Measurements from ENCODE around the gene BCAR3. TPM values are rescaled to one million over a fixed set of nuclear protein-coding genes. Genes with fewer than 3 reads are reported as not detected.
A peak's percentile ranks its signal among the peaks of the same experiment; 100 is the strongest.

Gene BCAR3
- polyA plus RNA-seq, 2 of the 4 experiments (the other 2 are of a cell fraction): 31.6 to 33.4 TPM

GRCh38 chr1:93532780-93533378 lies 148.8 kb downstream of the BCAR3 start:
- H3K27ac ChIP-seq: no peak overlapping the region
- H3K4me1 ChIP-seq: peaks cover 6% of the 10 kb centered on the region; the same call in 1 of the 3 replicates
- H3K9me3 ChIP-seq: no peaks in the 10 kb centered on the region
- ChIA-PET POLR2A (no interaction called here), CTCF (interaction anchor here (0.6 to 1.4 kb wide), 2 partner anchors 20 to 97 kb away, joined by 3 read pairs; no protein-coding TSS in a partner anchor)
- no peak overlapping the region for H3K4me3 ChIP-seq
- DNase-seq (ENCODE audit: low read depth in 1 of 2, low spot score in 1 of 2) (no peak), FAIRE-seq (no peak), ATAC-seq (no peak)
- H3K4me2 ChIP-seq: no peak overlapping the region
- 96% methylated on average over 3 of the region's 3 CpGs for WGBS (ENCODE audit: missing lambda C conversion rate)
- TF ChIP-seq FOSB (CRISPR knock-in tag; IDR thresholded peaks at IDR 0.05) (no peak), ATOH8 (CRISPR knock-in tag; IDR thresholded peaks at IDR 0.05; ENCODE audit: low read depth) (no peak), HDAC2 (IDR thresholded peaks at IDR 0.05) (no peak), MAX (IDR thresholded peaks at IDR 0.05) (no peak), CHD2 (IDR thresholded peaks at IDR 0.05; ENCODE audit: low read length, partially characterized antibody) (no peak), MAFK (IDR thresholded peaks at IDR 0.05; ENCODE audit: partially characterized antibody) (peak; percentile 28), HOXB13 (CRISPR knock-in tag; IDR thresholded peaks at IDR 0.05; ENCODE audit: low read depth) (no peak)

- 77% methylated on average over 2 of the region's 2 CpGs for WGBS (ENCODE audit: missing lambda C conversion rate)
- no peak for FAIRE-seq
- no peak for ATAC-seq
- POLR2A ChIA-PET: no interaction called here
- DNase-seq (ENCODE audit: low read depth in 1 of 2, low spot score in 1 of 2): no peak
- TF ChIP-seq ZNF302 (CRISPR knock-in tag; IDR thresholded peaks at IDR 0.05): no peak
- no peak for TF ChIP-seq USF2 (IDR thresholded peaks at IDR 0.05)
- TF ChIP-seq PBX3 (IDR thresholded peaks at IDR 0.05): no peak
- TF ChIP-seq TFCP2L1 (CRISPR knock-in tag; IDR thresholded peaks at IDR 0.05): no peak
- no peak for TF ChIP-seq FOXS1 (CRISPR knock-in tag; IDR thresholded peaks at IDR 0.05)
- Histone ChIP-seq H3K9me3 (no peaks in the 10 kb centered on the region), H3K4me3 (no peak overlapping the region), H3K4me1 (peaks cover 6% of the 10 kb centered on the region; the same call in 1 of the 3 replicates), H3K27ac (no peak overlapping the region), H3K4me2 (no peak overlapping the region)
- CTCF ChIA-PET: no interaction called here
Measured at GRCh38 chr1:93531193-93531592, 150.4 kb downstream of the BCAR3 start.

- TF ChIP-seq HES2 (IDR thresholded peaks at IDR 0.05): no peak
- no peak for TF ChIP-seq RNF2 (IDR thresholded peaks at IDR 0.05; ENCODE audit: borderline replicate concordance, low read depth)
- no peak for TF ChIP-seq CTCF (IDR thresholded peaks at IDR 0.05)
- TF ChIP-seq RARB (CRISPR knock-in tag; IDR thresholded peaks at IDR 0.05): no peak
- no peak for TF ChIP-seq CEBPB (IDR thresholded peaks at IDR 0.05)
- no peak for TF ChIP-seq ZFP36 (IDR thresholded peaks at IDR 0.05; ENCODE audit: borderline replicate concordance, partially characterized antibody)
- TF ChIP-seq POLR2AphosphoS2 (conservative IDR thresholded peaks at IDR 0.05; ENCODE audit: low read length): no peak
- TF ChIP-seq EP300 (IDR thresholded peaks at IDR 0.05): no peak
- TF ChIP-seq JUN (IDR thresholded peaks at IDR 0.05): no peak
- TF ChIP-seq ELK1 (IDR thresholded peaks at IDR 0.05; ENCODE audit: low read depth, low read length): no peak
- no peak for TF ChIP-seq TFCP2L1 (CRISPR knock-in tag; IDR thresholded peaks at IDR 0.05)
- no peak for TF ChIP-seq MAX (IDR thresholded peaks at IDR 0.05)
- TF ChIP-seq SMC3 (IDR thresholded peaks at IDR 0.05): no peak
- TF ChIP-seq FOSL2 (IDR thresholded peaks at IDR 0.05): no peak
- TF ChIP-seq FOSL2 (CRISPR knock-in tag; IDR thresholded peaks at IDR 0.05): no peak
- no peak for TF ChIP-seq GATA3 (IDR thresholded peaks at IDR 0.05; ENCODE audit: borderline replicate concordance)
- no peak for TF ChIP-seq SREBF2 (IDR thresholded peaks at IDR 0.05)
- TF ChIP-seq POLR2A (IDR thresholded peaks at IDR 0.05; ENCODE audit: low read length): no peak
- TF ChIP-seq HOXB13 (CRISPR knock-in tag; IDR thresholded peaks at IDR 0.05; ENCODE audit: low read depth): no peak
- no peak overlapping the region for H3K4me3 ChIP-seq
- no peak overlapping the region for H3K27ac ChIP-seq
- DNase-seq (ENCODE audit: low read depth in 1 of 2, low spot score in 1 of 2): no peak
- peaks cover 6% of the 10 kb centered on the region; the same call in 1 of the 3 replicates for H3K4me1 ChIP-seq
- CTCF ChIA-PET: no interaction called here
- no peak for ATAC-seq
- FAIRE-seq: no peak
- no peaks in the 10 kb centered on the region for H3K9me3 ChIP-seq
- POLR2A ChIA-PET: no interaction called here
- WGBS (ENCODE audit: missing lambda C conversion rate): 95% methylated on average over 1 of the region's 1 CpG
- no peak overlapping the region for H3K4me2 ChIP-seq
Measured at GRCh38 chr1:93528412-93528811, 153.2 kb downstream of the BCAR3 start.

Measured in A549 (cell line).